ENCODE results near the gene AFG1L. TPM values are rescaled to one million over a fixed set of nuclear protein-coding genes. Genes with fewer than 3 reads are reported as not detected.

Gene AFG1L
- total and polyA plus RNA-seq, 2 experiments from 2014 or later = 4.1 to 8.7 TPM

GRCh38 chr6:108331982-108332381, 37.1 kb downstream of the AFG1L start:
- TF ChIP-seq ZNF114 (CRISPR knock-in tag; IDR thresholded peaks at IDR 0.05) = no peak
- no peak for TF ChIP-seq CTCF (conservative IDR thresholded peaks at IDR 0.05; ENCODE audit: low read depth in 2 of 2)
- no peak for TF ChIP-seq ZNF462 (CRISPR knock-in tag; IDR thresholded peaks at IDR 0.05)
- no peak for TF ChIP-seq ETS1 (IDR thresholded peaks at IDR 0.05)
- no peak for TF ChIP-seq ZNF331 (CRISPR knock-in tag; IDR thresholded peaks at IDR 0.05; ENCODE audit: low read depth)
- TF ChIP-seq CREB1 (CRISPR knock-in tag; IDR thresholded peaks at IDR 0.05; ENCODE audit: low read depth) = no peak
- TF ChIP-seq STAT1 (IDR thresholded peaks at IDR 0.05; ENCODE audit: unreplicated experiment) = no peak
- TF ChIP-seq EZH2 (IDR thresholded peaks at IDR 0.05; ENCODE audit: low read depth, unreplicated experiment) = no peak
- TF ChIP-seq EZH2phosphoT487 (IDR thresholded peaks at IDR 0.05; ENCODE audit: unreplicated experiment) = no peak
- TF ChIP-seq NANOG (IDR thresholded peaks at IDR 0.05; ENCODE audit: borderline replicate concordance) = no peak
- no peak for TF ChIP-seq JUNB (IDR thresholded peaks at IDR 0.05; ENCODE audit: unreplicated experiment)
- TF ChIP-seq, protein P1, sequence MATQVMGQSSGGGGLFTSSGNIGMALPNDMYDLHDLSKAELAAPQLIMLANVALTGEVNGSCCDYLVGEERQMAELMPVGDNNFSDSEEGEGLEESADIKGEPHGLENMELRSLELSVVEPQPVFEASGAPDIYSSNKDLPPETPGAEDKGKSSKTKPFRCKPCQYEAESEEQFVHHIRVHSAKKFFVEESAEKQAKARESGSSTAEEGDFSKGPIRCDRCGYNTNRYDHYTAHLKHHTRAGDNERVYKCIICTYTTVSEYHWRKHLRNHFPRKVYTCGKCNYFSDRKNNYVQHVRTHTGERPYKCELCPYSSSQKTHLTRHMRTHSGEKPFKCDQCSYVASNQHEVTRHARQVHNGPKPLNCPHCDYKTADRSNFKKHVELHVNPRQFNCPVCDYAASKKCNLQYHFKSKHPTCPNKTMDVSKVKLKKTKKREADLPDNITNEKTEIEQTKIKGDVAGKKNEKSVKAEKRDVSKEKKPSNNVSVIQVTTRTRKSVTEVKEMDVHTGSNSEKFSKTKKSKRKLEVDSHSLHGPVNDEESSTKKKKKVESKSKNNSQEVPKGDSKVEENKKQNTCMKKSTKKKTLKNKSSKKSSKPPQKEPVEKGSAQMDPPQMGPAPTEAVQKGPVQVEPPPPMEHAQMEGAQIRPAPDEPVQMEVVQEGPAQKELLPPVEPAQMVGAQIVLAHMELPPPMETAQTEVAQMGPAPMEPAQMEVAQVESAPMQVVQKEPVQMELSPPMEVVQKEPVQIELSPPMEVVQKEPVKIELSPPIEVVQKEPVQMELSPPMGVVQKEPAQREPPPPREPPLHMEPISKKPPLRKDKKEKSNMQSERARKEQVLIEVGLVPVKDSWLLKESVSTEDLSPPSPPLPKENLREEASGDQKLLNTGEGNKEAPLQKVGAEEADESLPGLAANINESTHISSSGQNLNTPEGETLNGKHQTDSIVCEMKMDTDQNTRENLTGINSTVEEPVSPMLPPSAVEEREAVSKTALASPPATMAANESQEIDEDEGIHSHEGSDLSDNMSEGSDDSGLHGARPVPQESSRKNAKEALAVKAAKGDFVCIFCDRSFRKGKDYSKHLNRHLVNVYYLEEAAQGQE (IDR thresholded peaks at IDR 0.05; ENCODE audit: unreplicated experiment) = no peak
- no peak for TF ChIP-seq POLR2AphosphoS5 (IDR thresholded peaks at IDR 0.05; ENCODE audit: low read depth)
- Histone ChIP-seq H3K4me3 (no peak overlapping the region), H3K4me2 (no peak overlapping the region), H3K9me2 (ENCODE audit: insufficient read depth) (no peaks in the 10 kb centered on the region), H3K27ac (ENCODE audit: low read depth) (no peak overlapping the region), H3F3A (replicated peaks; ENCODE audit: low read depth) (no peaks in the 10 kb centered on the region), H3K79me2 (replicated peaks; ENCODE audit: insufficient read depth) (no peaks in the 10 kb centered on the region), H3K4me1 (ENCODE audit: insufficient read depth) (no peaks in the 10 kb centered on the region), H3K27me3 (ENCODE audit: insufficient read depth) (no peaks in the 10 kb centered on the region), H2AFZ (no peak overlapping the region), H3K36me3 (ENCODE audit: insufficient read depth) (no peaks in the 10 kb centered on the region), H4K20me1 (replicated peaks; ENCODE audit: insufficient read depth) (no peaks in the 10 kb centered on the region)
- Mint-ChIP-seq H3K36me3 (ENCODE audit: low read depth) (0 out of 3 replicates have a peak, but pooled peaks cover 3% of the 10 kb centered on the region), H3K4me3 (no peak overlapping the region), H3K9me3 (no peaks in the 10 kb centered on the region), H3K27me3 (ENCODE audit: insufficient read depth, low read depth, poor library complexity) (no peaks in the 10 kb centered on the region), H3K27ac (no peak overlapping the region), H3K4me1 (no peaks in the 10 kb centered on the region)
- DNase-seq (ENCODE audit: low spot score) = no peak
- ATAC-seq = no peak

Data from GM23338 (cell line).